ENCODE measurements around the gene SSBP3. TPM values are rescaled to one million over a fixed set of nuclear protein-coding genes. Genes with fewer than 3 reads are reported as not detected.

Gene SSBP3
- total and polyA plus RNA-seq, 9 of the 15 experiments (the other 6 are each of a cell fraction or from before 2014, with no cell fraction given) = 8.7 to 108 (median 33.8) TPM

GRCh38 chr1:54241364-54241763 is 164.8 kb downstream of the SSBP3 start (continued):
- TF ChIP-seq RBM25 (IDR thresholded peaks at IDR 0.05; ENCODE audit: low read depth, low read length, severe bottlenecking) (no peak), RBM34 (IDR thresholded peaks at IDR 0.05; ENCODE audit: borderline replicate concordance, insufficient read depth, low read length) (no peak), ZNF766 (CRISPR knock-in tag; conservative IDR thresholded peaks at IDR 0.05) (no peak), PPARD (CRISPR knock-in tag; IDR thresholded peaks at IDR 0.05) (no peak), LCOR (CRISPR knock-in tag; IDR thresholded peaks at IDR 0.05) (no peak), BCL6 (CRISPR knock-in tag; IDR thresholded peaks at IDR 0.05) (no peak), JUNB (CRISPR knock-in tag; conservative IDR thresholded peaks at IDR 0.05) (no peak), ZNF77 (CRISPR knock-in tag; IDR thresholded peaks at IDR 0.05) (no peak), ZKSCAN3 (CRISPR knock-in tag; IDR thresholded peaks at IDR 0.05) (no peak)
- TF ChIP-seq, protein P1, sequence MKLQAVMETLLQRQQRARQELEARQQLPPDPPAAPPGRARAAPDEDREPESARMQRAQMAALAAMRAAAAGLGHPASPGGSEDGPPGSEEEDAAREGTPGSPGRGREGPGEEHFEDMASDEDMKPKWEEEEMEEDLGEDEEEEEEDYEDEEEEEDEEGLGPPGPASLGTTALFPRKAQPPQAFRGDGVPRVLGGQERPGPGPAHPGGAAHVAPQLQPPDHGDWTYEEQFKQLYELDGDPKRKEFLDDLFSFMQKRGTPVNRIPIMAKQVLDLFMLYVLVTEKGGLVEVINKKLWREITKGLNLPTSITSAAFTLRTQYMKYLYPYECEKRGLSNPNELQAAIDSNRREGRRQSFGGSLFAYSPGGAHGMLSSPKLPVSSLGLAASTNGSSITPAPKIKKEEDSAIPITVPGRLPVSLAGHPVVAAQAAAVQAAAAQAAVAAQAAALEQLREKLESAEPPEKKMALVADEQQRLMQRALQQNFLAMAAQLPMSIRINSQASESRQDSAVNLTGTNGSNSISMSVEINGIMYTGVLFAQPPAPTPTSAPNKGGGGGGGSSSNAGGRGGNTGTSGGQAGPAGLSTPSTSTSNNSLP (IDR thresholded peaks at IDR 0.05; ENCODE audit: borderline replicate concordance, low read depth, low read length) = no peak

DNA sequence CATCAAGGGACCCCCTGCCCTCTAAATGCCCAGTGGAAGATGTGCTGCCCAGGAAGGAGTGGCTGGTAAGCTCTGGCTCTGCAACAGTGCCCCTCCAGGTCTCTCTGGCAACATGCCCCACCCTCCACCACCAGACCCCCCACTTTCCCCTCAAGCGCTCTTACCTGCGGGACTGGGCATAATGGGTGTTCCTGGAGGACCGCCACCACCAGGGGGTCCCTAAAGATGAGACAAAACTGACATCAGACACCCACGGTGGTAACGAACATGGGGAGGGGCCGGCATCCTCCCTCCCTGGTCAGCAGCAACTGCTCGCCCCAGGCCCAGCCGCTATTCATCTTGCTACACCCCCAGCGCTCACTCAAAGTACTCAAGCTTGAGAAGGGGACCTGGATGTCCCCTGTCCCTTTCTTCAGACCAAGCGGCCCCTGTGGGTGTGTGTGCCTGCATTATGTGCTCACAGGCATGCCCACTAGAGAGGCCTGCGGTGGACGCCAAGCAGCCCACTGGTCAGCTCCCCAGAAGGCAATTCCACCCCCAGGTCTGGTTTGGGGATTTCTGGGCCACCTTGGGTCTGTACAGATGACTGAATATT is 165.4 kb downstream of the SSBP3 start:
- DNase-seq (ENCODE audit: extremely low read depth in 1 of 4, low spot score in 3 of 4) = no peak
- in situ Hi-C loops (cut with MboI) = no loop called here
- no peaks in the 10 kb centered on the region for H3K9me3 ChIP-seq (replicated peaks; ENCODE audit: control insufficient read depth, insufficient read depth, low read depth, low read length)
- H3K27ac ChIP-seq (ENCODE audit: extremely low read depth, low read depth, low read length) = no peak overlapping the region
- ATAC-seq = no peak
- H3K4me1 ChIP-seq (replicated peaks in 1 of 2; ENCODE audit: control insufficient read depth in 2 of 2, insufficient read depth in 2 of 2, low read length in 2 of 2) = no peaks in the 10 kb centered on the region; a peak in 1 of 5 replicates
- no peaks in the 10 kb centered on the region for H3K79me2 ChIP-seq (ENCODE audit: control insufficient read depth, insufficient read depth, low read length)
- no peaks in the 10 kb centered on the region for H3K9me1 ChIP-seq (ENCODE audit: control insufficient read depth, insufficient read depth, low read length)
- TF ChIP-seq ZBTB33 (CRISPR knock-in tag; IDR thresholded peaks at IDR 0.05) = peak; percentile 95
- TF ChIP-seq MAZ (CRISPR knock-in tag; conservative IDR thresholded peaks at IDR 0.05 in 1 of 2, IDR thresholded peaks at IDR 0.05 in 1 of 2) = no peak
- FAIRE-seq = no peak
- WGBS (ENCODE audit: insufficient coverage, low coverage, missing lambda C conversion rate) = 92% methylated on average over 12 of the region's 12 CpGs
- no peak overlapping the region for H3K4me2 ChIP-seq (ENCODE audit: insufficient read depth, low read length)
- no TSS peak for BruUV-seq (replicated peaks)
- H3K27me3 ChIP-seq (ENCODE audit: control insufficient read depth in 2 of 2, insufficient read depth in 2 of 2, low read length in 2 of 2) = no peaks in the 10 kb centered on the region
- ChIA-PET CTCF (ENCODE audit: low intra/inter-chr PET ratio) (no interaction called here), POLR2A (interaction anchor here (0.6 kb wide), 1 partner anchor 273 kb away, joined by 3 read pairs; no protein-coding TSS in a partner anchor)
- H3K9ac ChIP-seq (ENCODE audit: insufficient read depth in 1 of 2, low read depth in 2 of 2, low read length in 2 of 2) = no peak overlapping the region
- no peak overlapping the region for H3K4me3 ChIP-seq
- 0 out of 2 replicates have a peak, but pooled peaks cover 3% of the 10 kb centered on the region for H4K20me1 ChIP-seq (replicated peaks; ENCODE audit: control insufficient read depth, insufficient read depth, low read length)
- peaks cover 77% of the 10 kb centered on the region for H3K36me3 ChIP-seq (ENCODE audit: control insufficient read depth, insufficient read depth, low read length)
- no peak overlapping the region for H2AFZ ChIP-seq (ENCODE audit: low read depth, low read length)
- intact Hi-C loops (cut with micrococcal nuclease) = no loop called here
